Transverse colon (tissue), 4 donors: Measurements from ENCODE around the gene WDR48.

Experiments
- CTCF ChIP-seq, 5 experiments: fragments of 200-600 bp in 3 of 5; fragments of 450-650 bp in 2 of 5; sonication (generic) in 3 of 5; IDR thresholded peaks; 1 replicate in 2 of 5; 2 replicates in 3 of 5; pipeline ENCODE4 v1.5.1; 2016 to 2017; ENCODE audit warnings: antibody characterized with exemption in 5 of 5, inconsistent platforms in 3 of 5, mild to moderate bottlenecking in 2 of 5, moderate library complexity in 1 of 5
- POLR2A ChIP-seq: fragments of 450-650 bp; IDR thresholded peaks from one replicate; pipeline ENCODE4 v1.6.1; 2016; ENCODE audit warnings: antibody characterized with exemption, mild to moderate bottlenecking, moderate library complexity
- POLR2AphosphoS5 ChIP-seq, 3 donors: sonication (generic); formaldehyde crosslinking; IDR thresholded peaks; one replicate each; pipeline ENCODE4 v1.6.1; 2016; ENCODE audit warnings: antibody characterized with exemption in 3 of 3

- TF ChIP-seq CTCF (IDR thresholded peaks at IDR 0.05) (no peak), POLR2A (no peak), POLR2AphosphoS5 (IDR thresholded peaks at IDR 0.05) (no peak)
These were observed 76.1 kb downstream of the WDR48 start for GRCh38 chr3:39127908-39128304.
